ENCODE measurements around the gene CNNM2. TPM values are rescaled to one million over a fixed set of nuclear protein-coding genes. Genes with fewer than 3 reads are reported as not detected.

CNNM2 gene
- total RNA-seq, 1 donor from 2014 or later: 12.5 TPM

DNA sequence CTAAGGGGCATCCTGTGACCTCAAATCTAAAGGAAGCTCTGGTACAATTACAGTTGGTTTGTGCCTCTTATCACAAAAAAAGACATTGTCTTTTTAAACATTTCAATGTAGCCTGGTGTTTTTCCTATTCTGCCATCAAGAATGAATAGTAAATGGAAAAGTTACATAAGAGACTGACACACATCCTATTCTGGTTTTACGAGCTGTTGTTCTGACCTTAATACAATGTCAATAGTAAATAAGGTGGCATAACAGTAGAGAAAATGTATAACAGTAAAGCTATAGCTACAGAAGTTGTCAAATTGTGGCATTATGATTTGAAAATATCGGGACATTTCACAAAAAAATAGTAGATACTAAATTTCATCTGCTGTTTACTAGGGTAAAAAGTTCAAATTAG, 186.6 kb downstream of the CNNM2 start:
- peaks cover 6% of the 10 kb centered on the region for H3K36me3 Mint-ChIP-seq
- H3K4me1 Mint-ChIP-seq: no peaks in the 10 kb centered on the region
- no peak for DNase-seq (ENCODE audit: low spot score in 2 of 2, unreplicated experiment in 2 of 2)
- no peaks in the 10 kb centered on the region for H3K27me3 Mint-ChIP-seq (ENCODE audit: low read depth)
- H3K9me3 Mint-ChIP-seq: no peaks in the 10 kb centered on the region
- no peak overlapping the region for H3K27ac Mint-ChIP-seq
- TF ChIP-seq, protein P1, sequence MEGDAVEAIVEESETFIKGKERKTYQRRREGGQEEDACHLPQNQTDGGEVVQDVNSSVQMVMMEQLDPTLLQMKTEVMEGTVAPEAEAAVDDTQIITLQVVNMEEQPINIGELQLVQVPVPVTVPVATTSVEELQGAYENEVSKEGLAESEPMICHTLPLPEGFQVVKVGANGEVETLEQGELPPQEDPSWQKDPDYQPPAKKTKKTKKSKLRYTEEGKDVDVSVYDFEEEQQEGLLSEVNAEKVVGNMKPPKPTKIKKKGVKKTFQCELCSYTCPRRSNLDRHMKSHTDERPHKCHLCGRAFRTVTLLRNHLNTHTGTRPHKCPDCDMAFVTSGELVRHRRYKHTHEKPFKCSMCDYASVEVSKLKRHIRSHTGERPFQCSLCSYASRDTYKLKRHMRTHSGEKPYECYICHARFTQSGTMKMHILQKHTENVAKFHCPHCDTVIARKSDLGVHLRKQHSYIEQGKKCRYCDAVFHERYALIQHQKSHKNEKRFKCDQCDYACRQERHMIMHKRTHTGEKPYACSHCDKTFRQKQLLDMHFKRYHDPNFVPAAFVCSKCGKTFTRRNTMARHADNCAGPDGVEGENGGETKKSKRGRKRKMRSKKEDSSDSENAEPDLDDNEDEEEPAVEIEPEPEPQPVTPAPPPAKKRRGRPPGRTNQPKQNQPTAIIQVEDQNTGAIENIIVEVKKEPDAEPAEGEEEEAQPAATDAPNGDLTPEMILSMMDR (IDR thresholded peaks at IDR 0.05; ENCODE audit: unreplicated experiment): no peak
- H3K4me3 Mint-ChIP-seq: no peak overlapping the region

DNA sequence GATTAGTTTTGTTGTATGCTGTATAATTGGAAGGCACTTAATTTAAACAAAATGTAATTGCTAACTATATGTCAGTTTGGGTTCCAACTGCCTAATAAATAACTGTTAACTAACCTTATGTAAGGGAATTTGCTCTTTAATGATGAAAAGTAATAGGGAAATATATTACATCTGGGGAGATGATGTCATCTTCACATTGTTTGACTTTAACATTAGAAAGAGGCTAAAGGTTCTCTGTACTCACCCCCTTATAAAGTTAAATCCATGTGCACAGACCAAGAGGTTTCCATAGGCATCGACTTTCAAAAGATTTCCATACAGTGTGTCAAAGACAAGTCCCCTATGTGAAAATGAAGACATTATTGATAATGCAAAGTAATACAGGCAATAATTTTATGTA, 187.4 kb downstream of the CNNM2 start:
- no peaks in the 10 kb centered on the region for H3K27me3 Mint-ChIP-seq (ENCODE audit: low read depth)
- no peak for DNase-seq (ENCODE audit: low spot score in 2 of 2, unreplicated experiment in 2 of 2)
- TF ChIP-seq, protein P1 (IDR thresholded peaks at IDR 0.05; ENCODE audit: unreplicated experiment): no peak
- H3K27ac Mint-ChIP-seq: no peak overlapping the region
- no peaks in the 10 kb centered on the region for H3K9me3 Mint-ChIP-seq
- peaks cover 6% of the 10 kb centered on the region for H3K36me3 Mint-ChIP-seq
- H3K4me1 Mint-ChIP-seq: no peaks in the 10 kb centered on the region
- no peak overlapping the region for H3K4me3 Mint-ChIP-seq

GRCh38 chr10:103106539-103106938, 188.4 kb downstream of the CNNM2 start:
- TF ChIP-seq, protein P1 (IDR thresholded peaks at IDR 0.05; ENCODE audit: unreplicated experiment): no peak
- H3K27ac Mint-ChIP-seq: no peak overlapping the region
- no peaks in the 10 kb centered on the region for H3K9me3 Mint-ChIP-seq
- peaks cover 7% of the 10 kb centered on the region for H3K4me1 Mint-ChIP-seq
- H3K27me3 Mint-ChIP-seq (ENCODE audit: low read depth): no peaks in the 10 kb centered on the region
- no peak for DNase-seq (ENCODE audit: low spot score in 2 of 2, unreplicated experiment in 2 of 2)
- peaks cover 7% of the 10 kb centered on the region for H3K36me3 Mint-ChIP-seq
- no peak overlapping the region for H3K4me3 Mint-ChIP-seq

DNA sequence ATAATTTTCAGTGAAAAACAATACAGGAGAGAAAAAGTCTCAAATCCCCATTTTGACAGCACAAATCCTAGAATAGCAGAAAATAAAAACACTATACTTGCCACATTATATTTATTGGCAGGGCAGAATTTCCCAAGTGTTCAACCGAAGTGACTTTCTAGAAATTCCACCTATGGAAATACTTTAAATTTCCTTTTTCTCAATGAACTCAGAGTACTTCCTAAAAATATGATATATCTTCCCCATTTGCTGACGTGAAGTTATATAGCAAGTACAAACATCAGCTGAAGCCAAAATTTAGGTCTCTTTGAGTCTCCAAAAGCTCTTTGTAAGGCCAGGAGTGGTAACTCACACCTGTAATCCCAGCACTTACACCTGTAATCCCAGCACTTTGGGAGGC, 191.7 kb downstream of the CNNM2 start:
- no peak for DNase-seq (ENCODE audit: low spot score in 2 of 2, unreplicated experiment in 2 of 2)
- Mint-ChIP-seq H3K36me3 (peaks cover 7% of the 10 kb centered on the region), H3K4me3 (no peak overlapping the region), H3K9me3 (no peaks in the 10 kb centered on the region), H3K27me3 (ENCODE audit: low read depth) (no peaks in the 10 kb centered on the region), H3K4me1 (peaks cover 11% of the 10 kb centered on the region), H3K27ac (no peak overlapping the region)
- TF ChIP-seq, protein P1 (IDR thresholded peaks at IDR 0.05; ENCODE audit: unreplicated experiment): no peak

- peaks cover 13% of the 10 kb centered on the region for H3K4me1 Mint-ChIP-seq
- no peaks in the 10 kb centered on the region for H3K27me3 Mint-ChIP-seq (ENCODE audit: low read depth)
- H3K27ac Mint-ChIP-seq: peak overlapping the region; percentile 60
- H3K4me3 Mint-ChIP-seq: no peak overlapping the region
- TF ChIP-seq, protein P1 (IDR thresholded peaks at IDR 0.05; ENCODE audit: unreplicated experiment): no peak
- H3K36me3 Mint-ChIP-seq: peaks cover 9% of the 10 kb centered on the region
- H3K9me3 Mint-ChIP-seq: no peaks in the 10 kb centered on the region
- DNase-seq (ENCODE audit: low spot score in 2 of 2, unreplicated experiment in 2 of 2): no peak
Measured at GRCh38 chr10:103110407-103110806, 192.3 kb downstream of the CNNM2 start.
